Brain microvascular endothelial cell (primary cell): ENCODE results near the gene MAP4K3.

Experiments used
- DNase-seq: peaks from one replicate; pipeline ENCODE4 v3.0.0-alpha.2; 2020
- H3K27ac ChIP-seq: fragments of 250-450 bp; sonication (Bioruptor Pico); 2 replicates; pipeline ENCODE4 v1.5.1; 2020; ENCODE audit warnings: mild to moderate bottlenecking, moderate library complexity
- H3K27me3 ChIP-seq: fragments of 250-450 bp; sonication (Bioruptor Pico); replicated peaks from 2 replicates; pipeline ENCODE4 v1.5.1; 2020; ENCODE audit warnings: mild to moderate bottlenecking
- H3K36me3 ChIP-seq: fragments of 250-450 bp; sonication (Bioruptor Pico); replicated peaks from 2 replicates; pipeline ENCODE4 v1.5.1; 2020; ENCODE audit warnings: mild to moderate bottlenecking
- H3K4me3 ChIP-seq: 2 replicates; pipeline ENCODE4 v1.5.1; 2011; ENCODE audit warnings: low read depth, mild to moderate bottlenecking, control low read depth, low read length, moderate library complexity
- CTCF ChIP-seq: IDR thresholded peaks from 2 replicates; pipeline ENCODE4 v1.5.1; 2011; ENCODE audit warnings: low read depth, mild to moderate bottlenecking, moderate library complexity, low read length, control low read depth, inconsistent platforms; ENCODE audit errors: missing control alignments
- in situ Hi-C: cut with HindIII; loops from 2 replicates; pipeline ENCODE4 v1.10.0; 2017; ENCODE audit warnings: low sequenced_read_pairs, low pct_ligation_motif_present

The MAP4K3 gene

GRCh38 chr2:39401319-39401718, 35.8 kb downstream of the MAP4K3 start:
- no peak for TF ChIP-seq CTCF
- DNase-seq: no peak
- Histone ChIP-seq H3K27me3 (no peaks in the 10 kb centered on the region), H3K27ac (no peak overlapping the region), H3K36me3 (no peaks in the 10 kb centered on the region), H3K4me3 (no peak overlapping the region)
- in situ Hi-C loops: no loop called here

GRCh38 chr2:39399570-39399969, 37.5 kb downstream of the MAP4K3 start:
- no peak for DNase-seq
- TF ChIP-seq CTCF: no peak
- no peaks in the 10 kb centered on the region for H3K36me3 ChIP-seq
- no peak overlapping the region for H3K27ac ChIP-seq
- H3K27me3 ChIP-seq: no peaks in the 10 kb centered on the region
- H3K4me3 ChIP-seq: no peak overlapping the region
- in situ Hi-C loops: no loop called here

GRCh38 chr2:39395313-39395712, 41.8 kb downstream of the MAP4K3 start:
- no peak for DNase-seq
- TF ChIP-seq CTCF: no peak
- in situ Hi-C loops: no loop called here
- no peak overlapping the region for H3K27ac ChIP-seq
- H3K4me3 ChIP-seq: no peak overlapping the region
- no peaks in the 10 kb centered on the region for H3K36me3 ChIP-seq
- no peaks in the 10 kb centered on the region for H3K27me3 ChIP-seq

GRCh38 chr2:39394516-39394961, 42.5 kb downstream of the MAP4K3 start:
- H3K4me3 ChIP-seq: no peak overlapping the region
- no peaks in the 10 kb centered on the region for H3K27me3 ChIP-seq
- in situ Hi-C loops: no loop called here
- DNase-seq: no peak
- no peak overlapping the region for H3K27ac ChIP-seq
- H3K36me3 ChIP-seq: no peaks in the 10 kb centered on the region
- no peak for TF ChIP-seq CTCF

DNA sequence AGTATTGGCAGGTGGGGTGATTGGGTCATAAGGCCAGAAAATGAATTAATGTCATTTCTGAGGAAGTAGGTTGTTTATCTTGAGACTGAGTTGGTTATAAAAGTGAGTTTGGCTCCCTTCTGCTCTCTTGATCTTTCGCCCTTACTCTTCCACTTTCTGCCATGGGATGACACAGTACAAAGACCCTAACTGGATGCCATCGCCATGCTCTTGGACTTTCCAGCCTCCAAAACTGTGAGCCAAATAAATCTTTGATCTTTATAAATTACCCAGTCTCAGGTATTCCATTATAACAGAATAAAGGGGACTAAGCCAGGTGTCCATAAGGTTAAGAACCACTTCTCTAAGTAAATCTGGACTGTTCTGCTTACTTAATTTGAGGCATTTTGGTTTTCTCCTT, 44.4 kb downstream of the MAP4K3 start:
- no peak for TF ChIP-seq CTCF
- Histone ChIP-seq H3K36me3 (no peaks in the 10 kb centered on the region), H3K27ac (no peak overlapping the region), H3K4me3 (no peak overlapping the region), H3K27me3 (no peaks in the 10 kb centered on the region)
- DNase-seq: no peak
- in situ Hi-C loops: no loop called here

- H3K27ac ChIP-seq: no peak overlapping the region
- H3K36me3 ChIP-seq: no peaks in the 10 kb centered on the region
- H3K4me3 ChIP-seq: no peak overlapping the region
- in situ Hi-C loops: no loop called here
- no peaks in the 10 kb centered on the region for H3K27me3 ChIP-seq
- no peak for DNase-seq
- TF ChIP-seq CTCF: no peak
Measured at GRCh38 chr2:39390216-39390615, 46.9 kb downstream of the MAP4K3 start.
